CD4-positive, alpha-beta T cell treated with Interleukin-2 at 100 ng/mL for 4 hours (primary cell): ENCODE data around the gene PPP2R3C.
"Not testable (repeated sequence)": the region's sequence is repeated elsewhere in the genome, so short reads cannot be mapped to it uniquely, and the experiment has no call there.

ENCODE experiments used
- DNase-seq: peaks from one replicate; pipeline ENCODE4 v3.0.0-alpha.2; 2020; ENCODE audit warnings: low spot score

PPP2R3C gene

DNA sequence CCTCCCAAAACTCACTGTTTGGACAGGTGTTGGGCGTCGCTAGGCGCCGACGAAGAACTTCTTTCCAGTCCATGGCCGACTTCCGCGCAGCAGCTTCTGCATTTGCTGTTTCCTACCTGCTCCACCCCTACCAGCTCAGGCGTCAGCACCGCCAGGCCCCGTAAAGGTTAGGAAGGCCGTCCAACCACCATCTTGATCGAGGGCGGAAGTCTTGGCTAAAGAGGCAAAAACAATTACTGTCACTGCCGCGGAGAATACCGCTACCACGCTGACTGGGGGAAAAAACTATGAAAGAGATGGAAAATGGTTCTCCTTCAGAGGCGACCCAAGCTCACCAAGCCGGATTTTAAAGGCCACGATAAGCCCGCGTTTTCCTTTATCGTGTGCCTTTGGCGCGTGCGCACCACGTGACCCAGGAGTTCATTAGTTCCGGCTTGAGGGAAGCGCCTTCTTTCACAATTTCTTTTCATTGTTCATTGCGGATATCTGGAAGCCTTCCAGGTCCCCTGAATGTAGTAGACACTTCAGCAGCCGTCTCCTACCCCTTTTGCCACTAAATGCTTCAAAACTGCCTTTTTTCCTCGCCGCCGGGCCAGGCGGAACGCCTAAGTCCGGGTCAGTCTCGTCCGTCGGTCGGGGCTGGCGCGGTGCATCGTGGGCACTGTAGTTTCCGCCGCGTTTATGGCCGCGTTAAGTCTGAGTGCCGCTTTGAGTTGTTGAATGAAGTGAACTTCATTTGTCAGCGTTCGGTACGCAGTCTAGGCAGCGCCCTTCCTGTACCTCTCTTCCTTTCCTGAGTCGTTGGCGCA, at the start of gene PPP2R3C, which contains the start of gene PRORP:
TSS of gene PPP2R3C (minus strand) at position 104 of the 809 bp plus-strand sequence. CDS start at position 73, 31 bp downstream.
TSS of gene PRORP (plus strand) at position 666 of the 809 bp plus-strand sequence. CDS start 694 bp downstream, outside the sequence.
- peak; percentile 93 for DNase-seq

DNA sequence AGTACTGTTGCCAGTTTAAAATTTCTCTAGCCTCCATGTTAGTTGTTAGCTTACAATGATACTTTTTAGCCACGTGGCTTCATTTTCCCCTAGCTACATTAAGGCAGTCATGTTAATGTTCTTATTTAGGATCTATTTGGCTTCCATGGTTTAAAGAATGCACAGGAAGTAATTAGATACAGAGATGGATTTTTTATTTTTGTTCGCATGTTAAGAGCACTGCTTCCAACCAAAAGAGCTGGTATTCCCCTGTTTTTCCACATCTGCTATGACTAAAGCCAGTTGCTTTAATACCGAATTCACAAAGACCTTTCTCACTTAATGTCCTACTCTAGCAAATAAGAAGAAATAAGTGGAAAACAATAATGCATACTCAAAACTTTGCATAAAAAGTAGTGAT, 45.7 kb upstream of the PPP2R3C start:
- DNase-seq, result no peak

DNA sequence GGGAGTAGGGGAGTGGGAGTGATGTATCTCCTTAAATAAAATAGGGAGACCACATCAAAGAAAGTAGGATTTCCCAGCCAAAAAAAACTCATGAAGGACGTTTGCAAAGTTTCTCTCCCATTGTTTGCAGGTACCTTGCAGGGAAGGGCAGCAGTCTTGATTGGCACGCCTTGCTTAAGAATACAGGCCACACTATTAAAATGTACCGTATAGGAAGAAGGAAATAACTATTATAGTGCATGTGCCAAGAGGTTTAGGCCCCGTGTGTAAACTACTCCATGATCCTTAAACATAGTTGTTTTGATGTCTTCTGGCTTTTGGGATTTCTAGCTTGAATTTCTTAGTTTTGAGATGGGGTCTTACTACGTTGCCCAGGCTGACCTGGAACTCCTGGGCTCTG, 43.1 kb upstream of the PPP2R3C start:
- no peak for DNase-seq

DNA sequence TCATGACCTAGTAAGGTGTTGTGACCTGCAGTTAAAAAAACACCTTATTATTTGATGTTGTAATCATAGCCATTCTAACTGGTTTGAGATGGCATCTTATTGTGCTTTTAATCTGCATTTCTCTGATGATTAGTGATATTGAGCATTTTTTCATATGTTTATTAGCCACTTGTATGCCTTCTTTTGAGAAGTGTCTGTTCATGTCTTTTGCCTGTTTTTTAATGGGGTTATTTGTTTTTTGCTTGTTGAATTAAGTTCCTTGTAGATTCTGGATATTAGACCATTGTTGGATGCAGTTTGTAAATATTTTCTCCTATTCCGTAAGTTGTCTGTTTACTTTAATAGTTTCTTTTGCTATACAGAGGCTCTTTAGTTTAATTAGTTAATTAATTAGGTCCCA, 41.6 kb upstream of the PPP2R3C start:
- DNase-seq, result no peak

DNA sequence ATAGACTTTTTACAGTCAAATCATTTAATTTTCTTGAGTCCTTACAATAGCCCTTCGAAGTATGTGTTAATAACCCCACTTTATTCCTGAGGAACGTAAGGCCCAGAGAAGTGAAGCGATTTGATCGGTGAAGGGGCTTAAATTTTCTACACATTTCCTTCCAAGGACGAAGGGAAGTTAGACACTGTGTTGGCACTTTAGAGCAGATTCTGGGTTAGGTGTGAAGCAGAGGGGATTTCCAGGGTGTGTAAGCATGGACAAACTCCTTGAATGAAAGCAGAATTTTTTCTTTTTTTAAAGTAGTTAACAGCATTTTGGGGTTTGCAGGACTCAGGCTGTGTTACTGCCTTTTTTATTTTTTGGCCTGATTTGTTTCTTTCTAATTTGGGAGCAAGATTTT, 39.4 kb upstream of the PPP2R3C start:
- peak; percentile 60 for DNase-seq

DNA sequence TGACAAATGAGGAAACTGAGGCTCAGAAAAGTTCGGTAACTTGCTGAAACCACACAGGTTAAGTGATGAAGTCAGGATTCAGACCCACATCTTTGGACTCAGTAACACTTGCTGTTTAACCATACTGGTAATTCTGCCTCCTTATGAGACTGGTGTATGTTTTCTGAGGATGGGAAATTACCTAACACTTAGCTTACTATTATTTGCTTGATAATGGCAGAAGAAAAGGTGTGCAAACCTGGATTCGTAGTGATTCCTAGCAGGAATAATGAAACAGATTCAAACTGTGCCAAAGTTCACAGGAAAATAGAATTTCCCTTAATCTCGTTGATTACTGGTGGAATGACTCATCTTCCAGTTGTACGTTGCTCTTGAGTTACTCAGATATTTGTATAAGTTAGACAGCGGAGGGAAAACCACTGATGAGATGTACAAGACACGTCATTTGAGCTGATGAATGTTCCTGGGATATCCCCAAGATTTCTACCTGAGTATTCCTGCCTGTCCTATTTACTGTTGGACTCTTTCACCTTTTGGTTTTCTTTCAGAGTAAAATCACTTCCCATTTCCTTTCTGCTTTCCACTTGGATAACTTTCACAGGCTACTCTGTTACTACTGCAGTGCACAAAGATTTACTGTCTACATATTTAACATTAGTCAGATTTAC, 38.1 kb upstream of the PPP2R3C start:
- peak; percentile 27 for DNase-seq

DNA sequence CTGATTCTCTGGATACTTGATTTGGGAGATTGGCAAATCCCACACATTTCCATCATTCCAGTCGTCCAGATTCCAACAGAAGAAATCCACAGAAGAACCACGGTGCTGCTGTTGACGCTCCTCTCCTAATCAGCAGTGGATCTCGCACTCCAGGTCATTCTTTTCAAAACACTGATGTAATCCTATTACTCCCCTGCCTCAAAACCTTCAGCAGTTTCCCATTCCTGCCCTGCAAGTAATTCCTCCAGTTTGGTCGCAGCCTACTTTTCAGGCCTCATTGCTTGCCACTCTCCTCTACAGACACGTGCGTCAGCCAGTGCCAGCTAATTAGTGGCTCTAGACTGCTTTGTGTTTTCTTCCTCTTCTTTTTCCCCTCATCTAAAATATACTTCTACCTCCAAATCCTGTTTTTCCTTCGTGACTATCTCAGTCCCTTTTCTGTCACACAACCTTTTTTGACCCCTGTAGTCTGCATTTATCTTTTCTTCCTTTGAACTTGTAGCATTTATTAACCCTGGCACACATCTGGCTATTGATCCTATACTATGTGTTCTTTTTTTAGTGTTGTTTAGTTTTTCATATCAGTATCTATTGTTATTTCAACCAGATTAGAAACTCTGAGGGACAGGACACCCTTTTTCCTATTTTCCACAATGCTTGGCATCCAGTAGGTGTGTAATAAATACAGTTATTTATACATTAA, 37.3 kb upstream of the PPP2R3C start:
- no peak for DNase-seq

DNA sequence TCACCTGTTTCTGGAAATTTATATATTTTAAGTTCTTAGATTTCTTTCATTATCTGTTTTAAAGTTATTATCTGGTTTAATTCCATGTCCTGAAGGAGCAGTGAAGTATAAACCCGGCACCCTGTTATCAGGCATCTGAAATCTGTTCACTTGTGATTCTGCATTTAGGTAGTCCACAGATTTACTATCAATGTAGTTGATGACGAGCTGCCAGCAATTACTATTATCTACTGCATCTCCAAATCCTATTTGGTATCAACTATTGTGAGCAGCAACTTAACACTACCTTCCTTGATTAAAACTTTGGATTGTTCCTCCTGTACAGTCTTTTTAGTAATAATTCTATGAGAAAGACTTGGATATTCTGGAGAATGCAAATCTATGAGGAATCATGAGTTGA, 36.7 kb upstream of the PPP2R3C start:
- no peak for DNase-seq

DNA sequence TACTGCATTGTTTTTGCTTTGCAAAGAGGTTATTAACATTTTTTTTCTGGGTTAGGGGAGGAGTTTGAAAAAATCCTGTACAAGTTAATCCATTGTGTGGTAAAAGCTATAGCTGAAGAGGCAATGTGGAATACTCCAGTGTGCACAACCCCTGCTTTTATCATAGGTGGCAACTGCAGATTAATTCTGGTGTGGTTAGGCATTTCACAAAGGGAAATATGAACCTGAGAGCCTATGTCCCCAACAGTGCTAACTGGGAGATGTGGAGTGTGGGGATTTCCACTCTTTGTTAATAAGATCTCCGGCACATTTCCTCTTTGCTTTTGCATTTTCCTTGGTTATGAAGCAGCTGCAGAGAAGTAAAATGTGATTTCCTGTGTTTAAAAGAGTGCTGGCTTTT, 34.2 kb upstream of the PPP2R3C start:
- peak; percentile 32 for DNase-seq

DNA sequence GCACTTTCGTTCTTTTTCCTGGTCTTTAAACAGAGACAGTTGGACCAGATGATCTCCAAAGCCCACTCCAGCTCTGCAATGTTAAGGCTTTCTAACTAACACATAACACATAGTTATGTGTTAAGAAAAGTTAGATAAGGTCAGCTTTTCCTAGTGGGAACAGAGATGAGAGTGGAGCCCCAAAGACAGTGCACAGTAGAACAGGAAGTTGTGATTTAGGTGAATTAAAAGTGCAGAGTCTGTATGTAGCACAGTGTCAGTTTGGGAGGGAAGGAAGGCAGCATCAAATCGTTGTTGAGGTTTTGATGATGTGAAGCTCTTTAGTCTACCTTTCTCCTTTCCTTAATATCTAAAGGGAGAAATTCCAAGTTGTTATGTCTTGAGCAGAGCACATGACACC, 32.2 kb upstream of the PPP2R3C start:
- no peak for DNase-seq

DNA sequence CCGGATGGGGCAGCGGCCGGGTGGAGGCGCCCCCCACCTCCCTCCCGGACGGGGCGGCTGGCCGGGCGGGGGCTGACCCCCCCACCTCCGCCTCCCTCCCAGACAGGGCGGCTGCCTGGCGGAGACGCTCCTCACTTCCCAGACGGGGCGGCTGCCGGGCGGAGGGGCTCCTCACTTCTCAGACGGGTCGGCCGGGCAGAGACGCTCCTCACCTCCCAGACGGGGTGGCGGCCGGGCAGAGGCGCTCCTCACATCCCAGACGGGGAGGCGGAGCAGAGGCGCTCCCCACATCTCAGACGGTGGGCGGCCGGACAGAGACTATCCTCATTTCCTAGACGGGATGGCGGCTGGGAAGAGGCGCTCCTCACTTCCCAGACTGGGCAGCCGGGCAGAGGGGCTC, 30.7 kb upstream of the PPP2R3C start:
- not testable (repeated sequence) for DNase-seq

DNA sequence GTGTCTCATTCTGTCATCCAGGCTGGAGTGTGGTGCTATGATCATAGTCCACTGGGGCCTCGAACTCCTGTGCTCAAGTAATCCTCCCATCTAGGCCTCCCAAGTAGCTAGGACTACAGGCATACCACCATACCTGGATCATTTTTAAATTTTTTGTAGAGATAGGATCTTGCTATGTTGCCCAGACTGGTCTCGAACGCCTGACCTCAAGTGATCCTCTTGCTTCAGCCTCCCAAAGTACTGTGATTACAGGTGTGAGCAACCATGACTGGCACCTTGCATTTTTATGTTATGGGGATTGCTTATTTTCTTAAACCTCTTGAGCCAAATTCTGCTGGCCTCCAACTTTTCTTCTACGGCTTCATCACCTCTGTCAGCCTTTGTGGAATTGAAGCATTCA, 27.4 kb upstream of the PPP2R3C start:
- no peak for DNase-seq

DNA sequence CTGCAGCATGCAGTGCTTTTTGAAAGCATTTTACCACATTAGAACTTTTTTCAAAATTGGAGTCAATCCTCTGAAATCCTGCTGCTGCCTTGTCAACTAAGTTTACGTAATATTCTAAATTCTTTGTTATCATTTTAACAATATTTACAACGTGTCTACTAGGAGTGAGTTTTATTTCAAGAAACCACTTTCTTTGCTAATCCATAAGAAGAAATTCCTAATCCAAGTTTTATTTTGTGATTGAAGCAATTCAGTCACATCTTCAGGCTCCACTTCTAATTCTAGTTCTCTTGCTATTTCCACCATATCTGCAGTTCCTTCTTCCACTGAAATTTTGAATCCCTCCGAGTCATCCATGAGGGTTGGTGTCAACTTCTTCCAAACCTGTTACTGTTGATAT, 25.9 kb upstream of the PPP2R3C start:
- no peak for DNase-seq

DNA sequence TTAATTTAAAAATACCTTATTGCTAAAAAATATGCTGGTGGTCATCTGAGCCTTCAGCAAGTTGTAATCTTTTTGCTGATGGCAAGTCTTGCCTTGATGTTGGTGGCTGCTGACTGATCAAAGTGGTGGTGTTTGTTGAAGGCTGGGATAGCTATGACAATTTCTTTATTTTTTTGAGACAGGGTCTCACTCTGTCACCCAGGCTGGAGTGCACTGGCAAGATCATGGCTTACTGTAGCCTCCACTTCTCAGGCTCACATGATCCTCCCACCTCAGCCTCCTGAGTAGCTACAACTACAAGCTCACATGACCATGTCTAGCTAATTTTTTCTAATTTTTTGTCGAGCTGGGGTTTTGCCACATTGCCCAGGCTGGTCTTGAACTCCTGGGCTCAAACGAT, 25.4 kb upstream of the PPP2R3C start:
- no peak for DNase-seq

DNA sequence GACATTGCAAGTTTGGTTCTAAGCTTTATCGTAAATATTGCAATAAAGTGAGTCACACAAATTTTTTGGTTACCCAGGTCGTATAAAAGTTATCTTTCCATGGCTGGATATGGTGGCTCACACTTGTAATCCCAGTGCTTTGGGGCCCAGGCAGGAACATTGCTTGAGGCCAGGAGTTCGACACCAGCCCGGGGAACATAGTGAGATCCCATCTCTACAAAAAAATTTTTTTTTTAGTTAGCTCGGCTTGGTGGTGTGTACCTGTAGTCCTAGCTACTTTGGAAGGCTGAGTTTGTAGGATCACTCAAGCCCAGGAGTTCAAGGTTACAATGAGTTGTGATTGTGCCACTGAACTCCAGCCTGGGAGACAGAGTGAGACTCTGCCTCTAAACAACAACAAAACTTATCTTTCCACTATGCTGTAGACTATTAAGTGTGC, 24.9 kb upstream of the PPP2R3C start:
- DNase-seq, result no peak

DNA sequence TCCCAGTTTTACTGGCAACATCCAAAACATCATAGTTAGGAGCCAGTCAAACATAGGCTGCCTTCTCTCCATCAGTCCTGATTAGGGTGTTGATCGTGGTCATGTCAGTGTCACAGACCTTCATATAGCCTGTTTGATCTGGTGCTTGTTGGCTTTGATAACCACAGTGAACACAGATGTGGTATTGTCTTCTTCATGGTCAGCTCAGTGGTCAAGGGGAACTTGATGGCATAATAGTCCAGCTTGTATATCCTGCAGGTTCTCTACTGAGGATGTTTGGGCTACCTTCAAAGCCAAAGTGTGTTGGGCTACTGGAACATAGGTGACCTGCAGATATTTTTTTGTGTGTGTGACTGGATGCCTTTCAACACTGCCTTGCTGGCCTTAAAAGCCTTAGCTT, 22.2 kb upstream of the PPP2R3C start:
- no peak for DNase-seq

DNA sequence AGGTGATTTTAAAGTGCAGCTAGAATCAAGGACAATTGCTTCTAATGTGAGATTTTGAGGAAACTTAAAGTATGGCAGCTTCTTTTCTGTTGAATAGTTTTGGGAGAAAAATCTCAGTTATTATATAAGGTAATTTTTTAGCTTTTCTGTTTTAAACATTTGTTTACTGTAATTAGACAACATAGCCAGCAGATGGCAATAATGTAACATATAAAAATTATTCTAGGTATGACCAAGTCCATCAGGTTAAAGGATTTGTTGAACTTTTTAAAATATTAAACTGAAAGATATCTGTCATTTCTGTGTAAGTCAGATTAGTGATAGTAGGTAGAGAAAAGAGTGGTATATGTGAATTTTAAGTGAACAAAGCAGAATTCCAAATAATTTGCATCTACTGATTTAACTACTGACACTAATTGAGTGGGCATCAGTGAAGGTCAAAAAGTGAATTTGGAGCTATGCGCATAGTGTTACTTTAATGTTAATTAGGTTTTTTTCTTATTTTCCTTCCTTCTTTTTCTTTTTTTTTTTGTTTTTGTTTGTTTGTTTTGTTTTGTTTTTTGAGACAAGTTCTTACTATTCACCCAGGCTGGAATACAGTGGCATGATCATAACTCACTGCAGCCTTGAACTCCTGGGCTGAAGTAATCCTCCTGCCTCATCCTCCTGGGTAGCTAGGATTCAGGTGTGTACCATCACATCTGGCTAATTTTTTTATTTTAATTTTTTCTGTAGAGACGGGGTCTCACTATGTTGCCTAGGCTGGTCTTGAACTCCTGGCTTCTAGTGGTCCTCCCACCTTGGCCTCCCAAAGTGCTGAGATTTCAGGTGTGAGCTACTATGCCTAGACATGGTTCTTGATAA, 19.2 kb upstream of the PPP2R3C start:
- DNase-seq, result no peak

DNA sequence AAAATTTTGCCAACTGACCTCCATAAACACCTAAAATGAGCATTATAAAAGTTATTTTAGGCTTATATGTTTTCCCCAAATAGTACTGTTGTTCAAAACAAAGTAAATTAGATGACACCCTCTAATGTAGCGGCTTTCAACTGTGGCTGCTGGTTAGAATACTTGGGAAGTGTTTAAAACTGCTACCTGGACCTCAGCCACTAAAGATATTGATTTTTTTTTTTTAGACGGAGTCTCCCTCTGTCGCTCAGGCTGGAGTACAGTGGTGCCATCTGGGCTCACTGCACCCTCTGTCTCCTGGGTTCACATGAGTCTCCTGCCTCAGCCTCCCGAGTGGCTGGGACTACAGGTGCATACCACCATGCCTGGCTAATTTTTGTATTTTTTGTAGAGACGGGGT, 16.8 kb upstream of the PPP2R3C start:
- DNase-seq, result no peak

DNA sequence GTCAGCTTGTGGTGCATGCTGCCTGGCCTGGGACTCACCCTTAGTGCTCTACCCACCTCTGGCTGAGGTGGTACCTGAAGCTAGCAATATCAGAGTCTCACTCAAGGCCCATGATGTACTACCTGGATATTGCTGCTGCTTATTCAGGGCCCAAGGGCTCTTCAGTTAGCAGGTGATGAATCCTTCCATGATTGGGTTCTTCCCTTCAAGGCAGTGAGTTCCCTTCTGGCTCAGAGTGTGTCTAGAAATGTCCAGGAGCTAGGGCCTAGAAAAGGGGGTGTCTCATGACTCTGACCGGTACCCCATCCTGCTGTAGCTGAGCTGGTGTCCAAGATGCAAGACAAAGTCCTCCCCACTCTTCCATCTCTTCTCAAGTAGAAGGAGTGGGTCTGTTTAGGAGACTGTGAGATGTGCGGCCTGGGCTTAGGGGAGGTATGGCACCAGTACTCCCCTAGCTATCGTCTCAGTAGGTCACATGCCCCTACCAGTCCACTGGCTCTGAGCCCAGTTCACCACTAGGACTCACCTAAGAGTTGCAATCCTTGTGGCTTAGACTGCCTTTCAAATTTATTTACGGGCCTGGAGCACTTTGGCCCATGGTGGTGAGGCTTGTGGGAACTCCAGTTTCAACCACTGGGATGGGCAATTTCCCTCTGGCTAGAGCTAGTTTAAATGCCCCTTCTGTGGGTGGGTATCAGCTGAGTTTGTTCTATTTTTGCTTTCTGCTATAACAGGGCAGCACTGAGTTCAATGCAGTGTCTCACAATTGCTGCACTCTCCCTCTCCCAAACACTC, 12.7 kb upstream of the PPP2R3C start:
- DNase-seq, result peak; percentile 0

DNA sequence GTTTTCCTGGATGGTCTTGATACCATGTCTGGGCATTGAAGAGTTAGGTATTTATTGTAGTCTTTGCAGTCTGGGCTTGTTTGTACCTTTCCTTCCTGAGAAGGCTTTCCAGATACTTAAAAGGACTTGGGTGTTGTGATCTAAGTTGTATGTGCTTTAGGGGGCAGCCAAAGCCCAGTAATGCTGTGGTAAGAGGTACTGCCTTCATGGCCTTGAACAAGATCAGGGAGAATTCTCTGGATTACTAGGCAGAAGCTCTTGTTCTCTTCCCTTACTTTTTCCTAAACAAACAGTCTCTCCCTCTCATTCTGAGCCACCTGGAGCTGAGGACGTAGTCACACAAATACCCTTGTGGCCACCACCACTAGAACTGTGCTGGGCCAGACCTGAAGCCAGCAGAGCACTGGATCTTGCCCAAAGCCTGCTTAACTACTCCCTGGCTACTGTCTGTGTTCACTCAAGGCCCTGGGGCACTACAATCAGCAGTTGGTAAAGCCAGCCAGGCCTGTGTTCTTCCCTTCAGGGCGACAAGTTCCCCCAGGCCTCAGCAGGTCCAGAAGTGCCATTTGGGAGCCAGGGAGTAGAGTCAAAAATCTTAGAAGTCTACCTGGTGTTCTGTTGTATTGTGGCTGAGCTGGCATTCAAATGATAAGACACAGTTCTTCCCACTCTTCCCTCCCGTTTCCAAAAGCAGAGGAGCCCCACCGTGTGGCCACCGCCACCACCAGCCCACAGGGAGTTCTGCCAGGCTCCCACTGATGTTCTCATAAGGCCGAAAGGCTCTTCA, 11.9 kb upstream of the PPP2R3C start:
- DNase-seq, result peak; percentile 4
